Thoracic aorta (tissue), 2 donors: ENCODE measurements around the gene LPIN1. TPM values are rescaled to one million over a fixed set of nuclear protein-coding genes. Genes with fewer than 3 reads are reported as not detected.

Experiments used
- ATAC-seq: fragments of 150-250 bp; one replicate; pipeline ENCODE4 v1.8.0; 2017; ENCODE audit warnings: low read depth; ENCODE audit not compliant: insufficient number of reproducible peaks, low FRiP score
- DNase-seq: peaks from one replicate; pipeline ENCODE4 v3.0.0-alpha.2; 2020; ENCODE audit warnings: low spot score
- H3K27ac ChIP-seq, 2 donors: fragments of 200-600 bp; sonication (generic); 1 replicate in 1 of 2; 2 replicates in 1 of 2; pipeline ENCODE4 v1.5.1; 2016; ENCODE audit warnings: mild to moderate bottlenecking in 2 of 2, moderate library complexity in 2 of 2
- H3K27me3 ChIP-seq: fragments of 200-600 bp; sonication (generic); replicated peaks from 2 replicates; pipeline ENCODE4 v1.6.0; 2016; ENCODE audit warnings: mild to moderate bottlenecking; ENCODE audit not compliant: insufficient read depth
- H3K36me3 ChIP-seq: fragments of 200-600 bp; sonication (generic); one replicate; pipeline ENCODE4 v1.5.1; 2016
- H3K4me1 ChIP-seq, 2 donors: fragments of 200-600 bp; sonication (generic); 1 replicate in 1 of 2; 2 replicates in 1 of 2; pipeline versions ENCODE4 v1.5.1 to v1.6.0; 2016; ENCODE audit warnings: low read depth in 2 of 2, mild to moderate bottlenecking in 1 of 2; ENCODE audit not compliant: control insufficient read depth in 1 of 2
- H3K4me3 ChIP-seq: fragments of 200-600 bp; sonication (generic); 2 replicates; pipeline ENCODE4 v1.5.1; 2016; ENCODE audit warnings: mild to moderate bottlenecking
- H3K9me3 ChIP-seq: fragments of 200-600 bp; sonication (generic); 2 replicates; pipeline ENCODE4 v1.5.1; 2016
- CTCF ChIP-seq: fragments of 200-600 bp; sonication (generic); IDR thresholded peaks from one replicate; pipeline ENCODE4 v1.5.1; 2019; ENCODE audit warnings: antibody characterized with exemption
- total RNA-seq, 2 donors: library from RNA; depleted of rRNA; stranded (reverse); fragments of >200 nt; gene quantifications; one replicate each; pipeline versions ENCODE4 v1.1.0 to v1.2.3, GENCODE V29; 2016

The LPIN1 gene
- total RNA-seq, 2 donors from 2014 or later, result 24.5 to 55.8 TPM

- H3K9me3 ChIP-seq, result no peaks in the 10 kb centered on the region
- peak overlapping the region; percentile 43 to 60 for H3K27ac ChIP-seq
- DNase-seq (no peak), ATAC-seq (no peak)
- H3K4me1 ChIP-seq, result peaks cover 25 to 42% of the 10 kb centered on the region in 2 donors
- peak overlapping the region; percentile 59 for H3K4me3 ChIP-seq
- no peaks in the 10 kb centered on the region for H3K27me3 ChIP-seq
- TF ChIP-seq CTCF, result no peak
- H3K36me3 ChIP-seq, result no peaks in the 10 kb centered on the region
Observed at GRCh38 chr2:11744631-11745394, 1.6 kb upstream of the LPIN1 start.

GRCh38 chr2:11745613-11746375 is 638 bp upstream of the LPIN1 start:
- Histone ChIP-seq H3K9me3 (no peaks in the 10 kb centered on the region), H3K36me3 (no peaks in the 10 kb centered on the region), H3K4me3 (peak overlapping the region; percentile 80), H3K27me3 (no peaks in the 10 kb centered on the region), H3K27ac (peak overlapping the region; percentile 62 to 74), H3K4me1 (peaks cover 25 to 52% of the 10 kb centered on the region in 2 donors)
- TF ChIP-seq CTCF, result no peak
- no peak for DNase-seq
- no peak for ATAC-seq

- peak overlapping the region; percentile 64 to 74 for H3K27ac ChIP-seq
- DNase-seq (no peak), ATAC-seq (no peak)
- no peaks in the 10 kb centered on the region for H3K27me3 ChIP-seq
- no peaks in the 10 kb centered on the region for H3K36me3 ChIP-seq
- no peak for TF ChIP-seq CTCF
- no peaks in the 10 kb centered on the region for H3K9me3 ChIP-seq
- peak overlapping the region; percentile 80 for H3K4me3 ChIP-seq
- peaks cover 27 to 55% of the 10 kb centered on the region in 2 donors for H3K4me1 ChIP-seq
Observed at GRCh38 chr2:11746807-11747459, 501 bp downstream of the LPIN1 start.

- Histone ChIP-seq H3K27ac (no peak overlapping the region), H3K27me3 (no peaks in the 10 kb centered on the region), H3K4me3 (peak overlapping the region; percentile 80), H3K36me3 (no peaks in the 10 kb centered on the region), H3K9me3 (no peaks in the 10 kb centered on the region), H3K4me1 (peaks cover 30 to 60% of the 10 kb centered on the region in 2 donors)
- no peak for TF ChIP-seq CTCF
- ATAC-seq, result no peak
- DNase-seq, result no peak
Observed at GRCh38 chr2:11748018-11748860, 1.8 kb downstream of the LPIN1 start.
